AG09319 (cell line): ENCODE data around the gene GAPVD1.
"Not testable (repeated sequence)": the region's sequence is repeated elsewhere in the genome, so short reads cannot be mapped to it uniquely, and the experiment has no call there.

ENCODE experiments used
- DNase-seq: peaks from one replicate; pipeline ENCODE4 v3.0.0-alpha.2; 2010; ENCODE audit warnings: low read depth; ENCODE audit errors: extremely low read depth
- CTCF ChIP-seq: IDR thresholded peaks from 2 replicates; pipeline ENCODE4 v1.5.1; 2011; ENCODE audit warnings: low read depth, mild to moderate bottlenecking, inconsistent platforms, low read length, moderate library complexity

The GAPVD1 gene, protein sequence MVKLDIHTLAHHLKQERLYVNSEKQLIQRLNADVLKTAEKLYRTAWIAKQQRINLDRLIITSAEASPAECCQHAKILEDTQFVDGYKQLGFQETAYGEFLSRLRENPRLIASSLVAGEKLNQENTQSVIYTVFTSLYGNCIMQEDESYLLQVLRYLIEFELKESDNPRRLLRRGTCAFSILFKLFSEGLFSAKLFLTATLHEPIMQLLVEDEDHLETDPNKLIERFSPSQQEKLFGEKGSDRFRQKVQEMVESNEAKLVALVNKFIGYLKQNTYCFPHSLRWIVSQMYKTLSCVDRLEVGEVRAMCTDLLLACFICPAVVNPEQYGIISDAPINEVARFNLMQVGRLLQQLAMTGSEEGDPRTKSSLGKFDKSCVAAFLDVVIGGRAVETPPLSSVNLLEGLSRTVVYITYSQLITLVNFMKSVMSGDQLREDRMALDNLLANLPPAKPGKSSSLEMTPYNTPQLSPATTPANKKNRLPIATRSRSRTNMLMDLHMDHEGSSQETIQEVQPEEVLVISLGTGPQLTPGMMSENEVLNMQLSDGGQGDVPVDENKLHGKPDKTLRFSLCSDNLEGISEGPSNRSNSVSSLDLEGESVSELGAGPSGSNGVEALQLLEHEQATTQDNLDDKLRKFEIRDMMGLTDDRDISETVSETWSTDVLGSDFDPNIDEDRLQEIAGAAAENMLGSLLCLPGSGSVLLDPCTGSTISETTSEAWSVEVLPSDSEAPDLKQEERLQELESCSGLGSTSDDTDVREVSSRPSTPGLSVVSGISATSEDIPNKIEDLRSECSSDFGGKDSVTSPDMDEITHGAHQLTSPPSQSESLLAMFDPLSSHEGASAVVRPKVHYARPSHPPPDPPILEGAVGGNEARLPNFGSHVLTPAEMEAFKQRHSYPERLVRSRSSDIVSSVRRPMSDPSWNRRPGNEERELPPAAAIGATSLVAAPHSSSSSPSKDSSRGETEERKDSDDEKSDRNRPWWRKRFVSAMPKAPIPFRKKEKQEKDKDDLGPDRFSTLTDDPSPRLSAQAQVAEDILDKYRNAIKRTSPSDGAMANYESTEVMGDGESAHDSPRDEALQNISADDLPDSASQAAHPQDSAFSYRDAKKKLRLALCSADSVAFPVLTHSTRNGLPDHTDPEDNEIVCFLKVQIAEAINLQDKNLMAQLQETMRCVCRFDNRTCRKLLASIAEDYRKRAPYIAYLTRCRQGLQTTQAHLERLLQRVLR (N-terminal part only)

GRCh38 chr9:125261501-125262293, at the start of gene GAPVD1:
TSS of gene GAPVD1 (plus strand) at chr9:125261826. CDS start at chr9:125298922, 37,096 bp downstream.
- peak; percentile 71 for DNase-seq
- TF ChIP-seq CTCF = peak; percentile 8

GRCh38 chr9:125214186-125214585, 47.4 kb upstream of the GAPVD1 start:
- TF ChIP-seq CTCF = no peak
- no peak for DNase-seq

GRCh38 chr9:125218621-125219020, 43.0 kb upstream of the GAPVD1 start:
- no peak for TF ChIP-seq CTCF

GRCh38 chr9:125224858-125225257, 36.8 kb upstream of the GAPVD1 start:
- DNase-seq = not testable (repeated sequence)

More at GRCh38 chr9:125218621-125219020, 43.0 kb upstream of the GAPVD1 start:
- DNase-seq = no peak

GRCh38 chr9:125227761-125228160, 33.9 kb upstream of the GAPVD1 start:
- TF ChIP-seq CTCF = no peak
- DNase-seq = no peak

DNA sequence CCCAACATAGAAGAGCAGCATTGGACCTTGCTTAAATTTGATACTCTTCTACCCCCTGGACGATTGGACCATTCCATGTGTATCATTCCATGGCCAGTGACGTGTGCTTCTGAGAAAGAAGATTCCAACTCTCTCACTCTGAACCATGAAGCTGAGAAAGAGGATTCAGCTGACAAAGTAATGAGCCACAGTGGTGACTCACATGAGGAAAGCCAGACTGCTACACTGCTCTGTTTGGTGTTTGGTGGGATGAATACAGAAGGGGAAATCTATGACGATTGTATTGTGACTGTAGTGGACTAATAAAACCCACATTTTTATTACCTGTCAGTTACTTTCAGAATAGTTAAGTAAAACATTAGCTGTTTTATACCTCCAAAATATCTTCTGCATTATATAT, 27.9 kb upstream of the GAPVD1 start:
- DNase-seq = peak; percentile 88

DNA sequence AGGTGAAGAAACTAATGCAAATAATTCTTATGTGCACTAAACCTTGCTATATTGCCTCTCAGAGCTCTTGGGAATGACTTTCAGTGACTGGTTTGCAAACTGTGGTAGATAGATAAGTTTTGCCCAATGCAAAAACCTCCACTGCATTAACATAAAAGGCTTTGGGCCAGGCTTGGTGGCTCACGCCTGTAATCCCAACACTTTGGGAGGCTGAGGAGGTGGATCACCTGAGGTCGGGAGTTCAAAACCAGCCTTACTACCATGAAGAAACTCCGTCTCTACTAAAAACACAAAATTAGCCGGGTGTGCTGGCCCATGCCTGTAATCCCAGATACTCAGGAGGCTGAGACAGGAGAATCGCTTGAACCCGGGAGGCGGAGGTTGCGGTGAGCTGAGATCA, 27.5 kb upstream of the GAPVD1 start:
- DNase-seq = not testable (repeated sequence)

More for the DNA sequence above, 27.9 kb upstream of the GAPVD1 start:
- no peak for TF ChIP-seq CTCF
